Measurements from ENCODE around the gene SLC9A7.
A peak's percentile ranks its signal among the peaks of the same experiment; 100 is the strongest.

SLC9A7 gene

DNA sequence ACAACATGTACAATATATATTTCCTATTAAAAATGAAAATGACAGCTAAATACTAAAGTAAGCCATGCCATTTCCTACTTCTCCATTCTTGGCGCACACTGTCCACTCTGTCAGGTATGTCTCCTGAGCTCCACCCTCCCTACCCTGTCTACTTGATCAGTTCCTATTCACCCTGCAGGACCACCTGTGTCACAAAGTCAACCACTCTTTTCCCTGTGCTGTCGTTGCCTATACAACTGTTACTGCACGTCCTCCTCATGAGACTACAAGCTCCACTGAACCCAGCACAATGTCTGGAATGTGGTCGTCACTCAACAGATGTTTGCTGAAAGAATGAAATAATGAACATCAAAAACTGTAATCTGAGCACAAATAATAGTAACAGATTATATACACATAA lies 54.9 kb downstream of the SLC9A7 start:
- DNase-seq = peak; percentile 25

- DNase-seq = no peak
Measured at GRCh38 chrX:46698691-46699090, 60.2 kb downstream of the SLC9A7 start.

GRCh38 chrX:46695491-46695890 lies 63.4 kb downstream of the SLC9A7 start:
- DNase-seq = no peak

DNA sequence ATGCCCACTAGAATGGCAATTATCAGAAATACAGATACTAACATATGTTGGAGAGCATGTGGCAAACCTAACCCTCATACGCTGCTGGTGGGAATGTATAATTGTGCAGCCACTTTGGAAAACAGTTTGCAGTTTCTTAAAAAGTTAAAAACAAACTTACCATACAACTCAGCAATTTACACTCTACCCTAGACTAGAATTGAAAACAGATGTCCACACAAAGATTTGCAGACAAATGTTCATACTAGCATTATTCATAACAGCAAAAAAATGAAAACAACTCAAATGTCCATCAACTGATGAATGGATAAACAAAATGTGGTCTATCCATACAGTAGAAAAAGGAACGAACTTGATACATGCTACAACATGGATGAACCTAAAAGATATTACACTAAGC lies 64.4 kb downstream of the SLC9A7 start:
- DNase-seq = peak; percentile 20

- no peak for DNase-seq
Measured at GRCh38 chrX:46693149-46693548, 65.8 kb downstream of the SLC9A7 start.

GRCh38 chrX:46690818-46691217 lies 68.1 kb downstream of the SLC9A7 start:
- no peak for DNase-seq

DNA sequence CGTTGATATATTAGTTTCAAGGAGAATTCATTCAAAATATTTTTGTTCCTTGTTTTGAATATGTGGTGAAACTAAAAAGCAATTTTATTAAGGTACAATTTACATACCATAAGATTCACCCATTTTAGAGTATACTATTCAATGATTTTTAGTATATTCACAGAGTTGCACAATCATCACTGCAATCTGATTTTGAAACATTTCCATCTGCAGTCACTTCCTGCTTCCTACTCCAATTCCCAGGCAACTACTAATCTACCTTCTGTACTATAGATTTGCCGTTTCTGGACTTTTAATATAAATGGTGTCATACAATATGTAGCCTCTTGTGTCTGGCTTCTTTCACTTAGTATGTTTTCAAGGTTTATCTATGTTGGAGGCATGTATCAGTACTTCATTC lies 71.3 kb downstream of the SLC9A7 start:
- DNase-seq = no peak

DNA sequence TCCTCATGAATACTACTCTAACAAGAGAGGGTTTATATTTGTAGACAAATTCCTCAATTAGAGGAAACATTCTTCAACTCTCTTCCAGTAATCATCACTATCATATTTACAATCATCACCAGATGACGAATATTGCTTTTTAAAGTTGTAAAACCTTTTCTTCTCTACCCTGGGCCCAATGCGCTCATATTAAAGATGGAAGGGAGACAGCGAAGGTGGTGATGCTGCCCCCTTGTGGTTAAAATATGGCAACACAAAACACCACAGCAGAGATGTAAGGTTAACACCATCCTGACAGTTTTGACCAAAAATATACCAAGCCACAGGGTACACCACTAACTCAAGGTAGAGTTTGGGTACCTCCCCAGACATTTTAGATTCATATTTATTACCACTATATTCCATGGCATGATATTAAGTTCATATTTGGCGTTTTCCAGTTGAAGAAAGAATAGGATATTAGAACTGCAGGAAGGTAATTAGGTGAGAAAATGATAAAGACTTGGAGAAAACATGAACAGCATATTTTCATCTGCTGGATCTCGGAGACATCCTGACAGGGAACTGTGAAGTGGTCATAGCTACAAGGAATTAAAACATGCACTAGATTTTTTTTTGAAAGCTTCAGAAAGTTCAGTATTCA lies 72.8 kb downstream of the SLC9A7 start:
- DNase-seq = peak; percentile 54

- no peak for DNase-seq
Measured at GRCh38 chrX:46683048-46683447, 75.9 kb downstream of the SLC9A7 start.

- DNase-seq = no peak
Measured at GRCh38 chrX:46681849-46682248, 77.1 kb downstream of the SLC9A7 start.

GRCh38 chrX:46678232-46678631 lies 80.7 kb downstream of the SLC9A7 start:
- DNase-seq = no peak

DNA sequence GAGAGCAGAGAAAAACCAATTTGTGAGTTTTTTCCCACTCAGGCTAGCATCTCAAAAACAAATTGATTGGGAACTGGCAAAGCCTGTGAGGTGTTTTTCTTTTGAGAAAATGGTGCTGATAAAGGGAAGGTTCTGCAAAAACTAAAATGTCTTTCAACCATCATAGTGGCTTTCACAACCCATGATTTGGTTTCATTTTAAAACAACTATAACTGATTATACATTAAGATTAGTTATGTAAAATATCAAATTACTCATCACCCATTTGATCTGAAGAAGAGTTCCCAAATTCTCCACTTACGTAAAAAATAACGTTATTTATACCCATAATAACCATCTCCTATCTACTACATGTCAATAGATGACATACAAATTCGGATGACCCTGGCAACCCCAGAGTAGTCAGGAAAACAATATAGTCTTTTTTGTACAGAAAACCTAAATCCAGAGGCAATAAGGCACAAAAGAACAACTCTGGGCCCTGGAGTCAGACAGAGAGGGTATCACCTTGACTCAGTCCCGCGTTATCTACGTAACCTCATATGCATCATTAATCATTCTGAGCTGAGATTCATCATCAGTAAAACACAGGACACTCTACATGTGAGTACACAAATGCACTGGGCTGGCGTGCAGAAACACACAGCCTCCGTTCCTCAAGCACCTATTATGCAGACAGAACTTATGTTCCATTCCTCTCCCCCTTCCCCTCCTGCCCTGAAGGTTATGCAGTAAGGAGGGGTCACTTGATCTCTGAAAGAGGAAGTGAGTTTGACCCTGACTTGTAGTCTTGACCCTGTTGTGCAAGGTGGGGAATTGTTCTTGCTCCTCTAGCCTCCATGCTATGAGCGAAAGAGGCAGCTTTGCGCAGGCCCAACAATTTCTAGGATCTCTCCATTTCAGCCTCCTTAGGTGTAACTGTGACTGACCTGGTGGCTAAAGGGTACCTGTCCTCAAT lies 82.2 kb downstream of the SLC9A7 start:
- no peak for DNase-seq

GRCh38 chrX:46673620-46674359 lies 85.1 kb downstream of the SLC9A7 start:
- no peak for DNase-seq

GRCh38 chrX:46670316-46670715 lies 88.6 kb downstream of the SLC9A7 start:
- DNase-seq = no peak

DNA sequence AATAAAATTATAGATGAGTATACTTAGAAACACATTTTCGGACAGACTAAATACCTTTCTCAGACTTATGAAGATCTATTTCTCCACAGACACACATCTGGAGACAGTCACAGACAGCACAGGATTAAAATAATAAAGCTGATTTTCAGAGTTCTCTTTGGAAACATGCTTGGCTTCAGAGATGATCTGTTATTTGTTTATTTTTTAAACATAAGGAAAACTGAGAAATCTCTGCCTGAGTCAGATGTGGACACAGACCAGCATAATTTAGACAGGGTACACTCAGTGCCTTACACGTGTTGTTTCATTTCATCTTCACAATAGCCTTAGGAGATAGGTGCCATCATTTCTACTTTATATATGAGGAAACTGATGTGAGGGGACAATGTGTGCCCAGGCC lies 92.1 kb downstream of the SLC9A7 start:
- DNase-seq = no peak

DNA sequence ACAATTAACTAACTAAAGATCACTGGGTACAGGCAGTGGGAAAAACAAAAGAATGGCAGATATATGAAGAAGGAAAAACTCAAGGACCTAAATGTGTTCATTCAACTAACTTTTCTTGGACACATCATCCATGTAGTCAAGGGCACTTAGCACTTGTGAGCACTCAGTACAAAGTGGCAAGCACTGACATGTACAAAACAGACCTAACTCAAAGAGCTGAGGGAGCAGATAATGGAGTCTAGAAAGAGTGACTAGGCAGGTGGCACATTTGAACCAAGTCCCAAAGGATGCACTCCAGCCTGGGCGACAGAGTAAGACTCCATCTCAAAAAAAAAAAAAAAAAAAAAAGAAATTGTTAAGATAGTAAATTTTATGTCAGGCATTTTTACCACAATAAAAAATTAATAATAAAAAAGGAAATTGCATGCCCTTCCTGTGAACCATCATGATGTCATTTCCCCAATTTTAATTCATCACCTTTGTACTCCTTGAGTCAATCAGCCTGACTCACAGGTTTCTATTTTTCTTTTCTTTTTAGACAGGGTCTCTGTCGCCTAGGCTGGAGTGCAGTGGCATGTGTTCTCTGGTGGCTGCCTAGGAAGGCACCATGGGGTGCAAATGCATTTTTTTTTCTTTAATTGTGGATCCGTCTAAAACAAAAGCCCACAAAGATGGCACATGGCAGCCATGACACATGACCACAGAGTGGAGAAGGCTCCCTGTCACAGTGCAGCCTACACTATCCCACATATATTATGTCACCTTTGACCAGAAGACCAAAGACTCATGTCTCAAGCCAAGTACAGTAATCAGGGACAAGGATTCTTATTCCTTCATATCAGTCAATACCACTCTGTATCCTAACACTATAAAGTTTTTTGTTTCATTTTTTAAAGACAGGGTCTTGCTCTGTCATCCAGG lies 93.4 kb downstream of the SLC9A7 start:
- peak; percentile 30 for DNase-seq

DNA sequence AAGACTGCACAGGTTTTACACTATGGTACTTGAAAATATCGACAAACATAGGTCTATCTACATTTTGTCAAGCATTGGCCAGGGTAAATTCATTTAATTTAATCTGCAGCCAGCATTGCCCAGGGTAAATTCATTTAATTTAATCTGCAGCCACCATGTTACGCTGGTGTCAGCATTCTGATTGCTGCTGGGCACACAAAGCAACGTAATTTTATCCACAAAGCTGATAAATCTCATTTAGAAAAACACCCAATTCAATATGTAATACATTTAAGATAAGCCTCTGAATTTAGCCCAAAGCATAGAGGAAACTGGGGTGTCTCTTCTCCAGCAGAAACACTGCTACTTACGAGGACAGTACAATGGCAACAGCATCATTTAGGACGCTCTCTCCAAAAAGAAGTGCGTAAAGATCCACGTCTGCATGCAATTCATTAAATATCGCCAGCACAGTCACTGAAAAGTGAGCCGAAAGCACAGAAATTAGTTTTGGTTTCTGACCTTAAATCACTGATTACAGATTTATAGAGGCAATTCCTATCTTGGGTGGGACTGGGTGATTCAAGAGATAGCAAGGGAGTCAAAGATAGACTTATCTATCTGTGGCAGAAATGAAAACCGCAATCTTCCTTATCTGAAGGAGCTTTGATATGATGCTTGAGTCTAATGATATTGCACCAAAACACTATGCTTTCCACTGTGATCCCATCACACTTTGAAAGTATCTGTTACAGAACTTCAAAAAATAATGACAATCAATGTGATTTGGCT lies 96.5 kb downstream of the SLC9A7 start:
- DNase-seq = no peak

- DNase-seq = no peak
Measured at GRCh38 chrX:46653482-46653881, 105.4 kb downstream of the SLC9A7 start.

DNA sequence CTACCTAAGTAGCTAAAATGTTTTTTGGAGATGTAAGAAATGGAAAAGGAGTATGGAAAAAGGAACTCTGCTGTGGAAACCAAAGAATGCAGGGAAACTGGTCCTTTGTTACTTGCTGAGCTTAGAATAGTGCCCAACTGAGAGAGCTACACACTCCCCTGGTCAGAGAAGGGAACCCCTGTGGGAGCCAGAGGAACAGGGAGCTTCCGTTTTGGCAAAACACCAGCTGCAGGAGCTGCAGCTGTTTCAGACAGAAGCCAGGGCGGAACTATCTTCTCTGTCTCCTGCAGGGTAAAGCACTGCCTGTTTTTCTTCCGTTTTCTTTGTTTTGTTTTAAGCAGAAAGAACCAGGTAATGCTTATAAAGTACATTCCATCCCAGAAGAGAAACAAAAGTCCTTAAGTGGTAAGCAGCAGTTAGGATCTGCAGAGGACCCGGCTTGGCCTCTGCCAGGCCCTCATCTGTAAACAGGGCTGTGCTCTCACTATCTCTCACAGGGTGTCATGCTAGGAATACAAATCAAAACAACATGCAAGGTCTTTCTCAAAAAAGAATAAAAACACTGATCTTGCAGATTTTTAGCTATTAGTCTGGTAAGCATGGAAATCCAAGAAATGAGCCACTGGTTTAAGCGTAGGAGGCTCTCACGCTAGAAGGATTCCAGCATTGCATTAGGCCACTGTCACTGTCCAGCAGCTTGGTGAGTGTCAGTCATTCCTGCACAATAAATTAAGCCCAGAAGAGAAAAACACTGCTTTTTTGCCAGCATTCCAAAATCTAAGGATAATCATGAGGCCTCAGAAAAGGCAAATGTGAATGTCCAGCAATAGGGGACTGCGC lies 109.3 kb downstream of the SLC9A7 start:
- peak; percentile 34 for DNase-seq

- no peak for DNase-seq
Measured at GRCh38 chrX:46648660-46649059, 110.3 kb downstream of the SLC9A7 start.
